HepG2 (cell line): Measurements from ENCODE around the gene FANCE. TPM values are rescaled to one million over a fixed set of nuclear protein-coding genes. Genes with fewer than 3 reads are reported as not detected.

Source experiments
- DBP ChIP-seq: sonication (generic); formaldehyde crosslinking; IDR thresholded peaks from 2 replicates; pipeline ENCODE4 v1.4.0; 2020; ENCODE audit warnings: missing genetic modification reagents; ENCODE audit errors: not compliant biosample characterization
- ERF ChIP-seq: IDR thresholded peaks from 2 replicates; pipeline ENCODE4 v1.6.1; 2018; ENCODE audit warnings: missing biosample characterization, missing genetic modification reagents
- GATAD2A ChIP-seq: IDR thresholded peaks from 2 replicates; pipeline ENCODE4 v1.6.1; 2016
- GFI1 ChIP-seq: sonication (generic); formaldehyde crosslinking; IDR thresholded peaks from 2 replicates; pipeline ENCODE4 v1.5.0; 2020; ENCODE audit warnings: missing genetic modification reagents, mild to moderate bottlenecking, borderline replicate concordance
- HDAC6 ChIP-seq: fragments of 200-600 bp; sonication (generic); IDR thresholded peaks from 2 replicates; pipeline ENCODE4 v1.7.0; 2017; ENCODE audit warnings: mild to moderate bottlenecking, antibody characterized with exemption, low read length, low read depth
- JDP2 ChIP-seq: sonication (generic); formaldehyde crosslinking; IDR thresholded peaks from 2 replicates; pipeline ENCODE4 v1.8.1; 2022; ENCODE audit warnings: missing genetic modification reagents, borderline replicate concordance
- JUNB ChIP-seq: sonication (generic); formaldehyde crosslinking; IDR thresholded peaks from 2 replicates; pipeline ENCODE4 v1.8.0; 2022; ENCODE audit warnings: missing genetic modification reagents, mild to moderate bottlenecking, borderline replicate concordance
- MAFF ChIP-seq: IDR thresholded peaks from 2 replicates; pipeline ENCODE4 v1.6.1; 2011; ENCODE audit warnings: low read depth, low read length, improper control_type of control experiment
- MAFG ChIP-seq: sonication (generic); formaldehyde crosslinking; IDR thresholded peaks from 2 replicates; pipeline ENCODE4 v1.5.1; 2020; ENCODE audit warnings: mild to moderate bottlenecking, missing genetic modification reagents
- MAZ ChIP-seq, 2 experiments: sonication (generic) in 1 of 2; formaldehyde crosslinking in 1 of 2; IDR thresholded peaks; 2 replicates each; pipeline versions ENCODE4 v1.5.0 to v1.6.1; 2012 to 2020; ENCODE audit warnings: low read depth in 2 of 2, mild to moderate bottlenecking in 2 of 2, borderline replicate concordance in 1 of 2, improper control_type of control experiment in 1 of 2, low read length in 1 of 2, missing genetic modification reagents in 1 of 2, moderate library complexity in 1 of 2
- MXD4 ChIP-seq: IDR thresholded peaks from 2 replicates; pipeline ENCODE4 v1.6.1; 2016; ENCODE audit warnings: mild to moderate bottlenecking, missing biosample characterization, missing genetic modification reagents
- REXO4 ChIP-seq: sonication (generic); formaldehyde crosslinking; IDR thresholded peaks from 2 replicates; pipeline ENCODE4 v1.8.0; 2022; ENCODE audit warnings: missing genetic modification reagents, mild to moderate bottlenecking, borderline replicate concordance
- SIN3B ChIP-seq: fragments of 150-350 bp; IDR thresholded peaks from 2 replicates; pipeline ENCODE4 v1.6.1; 2014; ENCODE audit warnings: low read length
- SMC3 ChIP-seq: IDR thresholded peaks from 2 replicates; pipeline ENCODE4 v1.6.1; 2011; ENCODE audit warnings: low read length, improper control_type of control experiment
- SP2 ChIP-seq: sonication (generic); formaldehyde crosslinking; IDR thresholded peaks from 2 replicates; pipeline ENCODE4 v1.5.1; 2020; ENCODE audit warnings: mild to moderate bottlenecking, missing genetic modification reagents
- SP4 ChIP-seq: sonication (generic); formaldehyde crosslinking; IDR thresholded peaks from 2 replicates; pipeline ENCODE4 v1.8.1; 2023; ENCODE audit warnings: mild to moderate bottlenecking, missing genetic modification reagents
- ZFP41 ChIP-seq: sonication (generic); formaldehyde crosslinking; IDR thresholded peaks from 2 replicates; pipeline ENCODE4 v1.4.0; 2020; ENCODE audit warnings: mild to moderate bottlenecking, missing genetic modification reagents, borderline replicate concordance
- ZKSCAN8 ChIP-seq: IDR thresholded peaks from 2 replicates; pipeline ENCODE4 v1.6.1; 2016; ENCODE audit warnings: borderline replicate concordance, missing genetic modification reagents, missing compliant biosample characterization
- ZNF224 ChIP-seq: sonication (generic); formaldehyde crosslinking; IDR thresholded peaks from 2 replicates; pipeline ENCODE4 v1.5.0; 2020; ENCODE audit warnings: mild to moderate bottlenecking, missing genetic modification reagents
- ZNF747 ChIP-seq: sonication (generic); formaldehyde crosslinking; IDR thresholded peaks from 2 replicates; pipeline ENCODE4 v1.8.1; 2023; ENCODE audit warnings: missing genetic modification reagents, mild to moderate bottlenecking, borderline replicate concordance
- ZNF781 ChIP-seq: sonication (generic); formaldehyde crosslinking; IDR thresholded peaks from 2 replicates; pipeline ENCODE4 v1.5.1; 2020; ENCODE audit warnings: borderline replicate concordance, mild to moderate bottlenecking, missing genetic modification reagents; ENCODE audit errors: not compliant biosample characterization
- ZNF784 ChIP-seq: sonication (generic); formaldehyde crosslinking; IDR thresholded peaks from 2 replicates; pipeline ENCODE4 v1.5.1; 2020; ENCODE audit warnings: missing genetic modification reagents, mild to moderate bottlenecking, borderline replicate concordance
- ZNF788 ChIP-seq: sonication (generic); formaldehyde crosslinking; IDR thresholded peaks from 2 replicates; pipeline ENCODE4 v1.5.0; 2020; ENCODE audit warnings: mild to moderate bottlenecking, missing genetic modification reagents, borderline replicate concordance
- ZUFSP ChIP-seq: sonication (generic); formaldehyde crosslinking; IDR thresholded peaks from 2 replicates; pipeline ENCODE4 v1.9.0; 2021; ENCODE audit warnings: missing genetic modification reagents, mild to moderate bottlenecking, borderline replicate concordance
- polyA plus RNA-seq, 8 experiments: library from polyadenylated mRNA; depleted of rRNA in 3 of 8; stranded (reverse) in 7 of 8; unstranded in 1 of 8; fragments of >200 nt; fragmentation: Illumina TruSeq in 4 of 8; extraction: Trizol in 4 of 8; gene quantifications; 2 replicates each; pipeline versions ENCODE4 v1.2.1 to v1.2.3, GENCODE V29; 2011 to 2016; ENCODE audit warnings: low read depth in 4 of 8, missing spikeins in 1 of 8, mixed read lengths in 1 of 8; ENCODE audit not compliant: insufficient read depth in 1 of 8
- total RNA-seq, 5 experiments: library from RNA; depleted of rRNA; stranded (reverse); fragments of >200 nt; fragmentation: Illumina TruSeq; extraction: Trizol; gene quantifications; 2 replicates each; pipeline ENCODE4 v1.2.3, GENCODE V29; 2016; ENCODE audit warnings: low read depth in 1 of 5
- TF ChIP-seq, protein P1 (sequence below): sonication (generic); formaldehyde crosslinking; IDR thresholded peaks from 2 replicates; pipeline ENCODE4 v1.5.0; 2020; ENCODE audit warnings: missing genetic modification reagents, mild to moderate bottlenecking, borderline replicate concordance

FANCE gene
- total and polyA plus RNA-seq, 2 of the 13 experiments (the other 11 are each of a cell fraction or from before 2014, with no cell fraction given): 7.1 to 11.2 TPM

- TF ChIP-seq ZNF784 (CRISPR knock-in tag): no peak
- TF ChIP-seq JUNB (CRISPR knock-in tag): no peak
- TF ChIP-seq ZNF781 (CRISPR knock-in tag): peak; percentile 34
- TF ChIP-seq ZNF788 (CRISPR knock-in tag): no peak; the same call in 1 of the 2 replicates
- peak; percentile 39; the same call in 1 of the 2 replicates for TF ChIP-seq ZKSCAN8 (CRISPR knock-in tag)
- TF ChIP-seq MAZ (IDR thresholded peaks at IDR 0.05; ENCODE audit: borderline replicate concordance, low read depth, low read length): peak; percentile 44
- peak; percentile 96 for TF ChIP-seq MAZ (CRISPR knock-in tag; IDR thresholded peaks at IDR 0.05; ENCODE audit: low read depth)
- TF ChIP-seq ZNF224 (CRISPR knock-in tag): 0 out of 2 replicates have a peak, but pooled peaks have one; percentile 31
- no peak for TF ChIP-seq ZFP41 (CRISPR knock-in tag)
- TF ChIP-seq SP4 (CRISPR knock-in tag): peak; percentile 90
- TF ChIP-seq DBP: no peak
- TF ChIP-seq MXD4 (CRISPR knock-in tag): peak; percentile 91
- no peak for TF ChIP-seq MAFG
- no peak; the same call in 1 of the 2 replicates for TF ChIP-seq JDP2
- no peak for TF ChIP-seq ZUFSP (CRISPR knock-in tag)
- TF ChIP-seq MAFF: no peak
- no peak for TF ChIP-seq SMC3
- TF ChIP-seq GATAD2A: peak; percentile 18
- no peak for TF ChIP-seq HDAC6
- no peak for TF ChIP-seq SIN3B
- TF ChIP-seq ERF (CRISPR knock-in tag): peak; percentile 63
- TF ChIP-seq REXO4 (CRISPR knock-in tag): no peak
- TF ChIP-seq ZNF747 (CRISPR knock-in tag): no peak
- TF ChIP-seq, protein P1, sequence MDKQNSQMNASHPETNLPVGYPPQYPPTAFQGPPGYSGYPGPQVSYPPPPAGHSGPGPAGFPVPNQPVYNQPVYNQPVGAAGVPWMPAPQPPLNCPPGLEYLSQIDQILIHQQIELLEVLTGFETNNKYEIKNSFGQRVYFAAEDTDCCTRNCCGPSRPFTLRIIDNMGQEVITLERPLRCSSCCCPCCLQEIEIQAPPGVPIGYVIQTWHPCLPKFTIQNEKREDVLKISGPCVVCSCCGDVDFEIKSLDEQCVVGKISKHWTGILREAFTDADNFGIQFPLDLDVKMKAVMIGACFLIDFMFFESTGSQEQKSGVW (CRISPR knock-in tag): no peak
- TF ChIP-seq SP2: peak; percentile 48; the same call in 1 of the 2 replicates
- TF ChIP-seq GFI1 (CRISPR knock-in tag): peak; percentile 18; the same call in 1 of the 2 replicates
These were observed at the start of gene FANCE (continued) for GRCh38 chr6:35452183-35453090.
